Upper lobe of left lung (tissue), 6 donors: Measurements from ENCODE around the gene SORCS3. TPM values are rescaled to one million over a fixed set of nuclear protein-coding genes. Genes with fewer than 3 reads are reported as not detected.

Source experiments
- ATAC-seq, 2 donors: fragments of 200-7000 bp; cut with Tn5 transposase; one replicate each; pipeline ENCODE4 v1.9.1; 2022; ENCODE audit warnings: mild to moderate bottlenecking in 2 of 2, moderate library complexity in 2 of 2; ENCODE audit not compliant: low FRiP score in 2 of 2
- DNase-seq, 2 donors: peaks; one replicate each; pipeline ENCODE4 v3.0.0-alpha.2; 2019 to 2020
- H3K27ac ChIP-seq, 4 donors: fragments of 200-600 bp; sonication (generic); one replicate each; pipeline ENCODE4 v1.5.1; 2016 to 2019
- H3K27me3 ChIP-seq, 4 donors: fragments of 200-600 bp; sonication (generic); one replicate each; pipeline ENCODE4 v1.5.1; 2017 to 2019
- H3K36me3 ChIP-seq, 4 donors: fragments of 200-600 bp; sonication (generic); one replicate each; pipeline ENCODE4 v1.5.1; 2016 to 2019
- H3K4me1 ChIP-seq, 4 donors: fragments of 200-600 bp; sonication (generic); one replicate each; pipeline ENCODE4 v1.5.1; 2018 to 2019
- H3K4me3 ChIP-seq, 4 donors: fragments of 200-600 bp; sonication (generic); one replicate each; pipeline ENCODE4 v1.5.1; 2017 to 2019; ENCODE audit warnings: mild to moderate bottlenecking in 2 of 4, moderate library complexity in 1 of 4
- H3K9me3 ChIP-seq, 4 donors: fragments of 200-600 bp; sonication (generic); one replicate each; pipeline ENCODE4 v1.5.1; 2018 to 2019
- EP300 ChIP-seq, 4 donors: sonication (generic); formaldehyde crosslinking; IDR thresholded peaks; one replicate each; pipeline ENCODE4 v1.5.1; 2017; ENCODE audit warnings: antibody characterized with exemption in 4 of 4, control low read depth in 2 of 4
- POLR2A ChIP-seq, 4 donors: fragments of 450-650 bp; IDR thresholded peaks; one replicate each; pipeline ENCODE4 v1.5.1; 2016 to 2017; ENCODE audit warnings: antibody characterized with exemption in 4 of 4, mild to moderate bottlenecking in 2 of 4
- POLR2AphosphoS5 ChIP-seq, 2 donors: sonication (generic); formaldehyde crosslinking; IDR thresholded peaks; one replicate each; pipeline ENCODE4 v1.5.1; 2017; ENCODE audit warnings: antibody characterized with exemption in 2 of 2
- WGBS, 2 donors: methylation state at CpG; one replicate each; pipeline ENCODE4 v1.1.5; 2017 to 2018; 5-methylcytosine and 5-hydroxymethylcytosine counted together
- total RNA-seq, 6 donors: library from RNA; depleted of rRNA in 4 of 6; stranded (reverse); fragments of >200 nt in 4 of 6; gene quantifications; one replicate each; pipeline versions ENCODE4 v1.1.0 to v1.2.1, GENCODE V29; 2016 to 2021
- TF ChIP-seq, protein P1 (sequence below), 6 experiments: fragments of 450-650 bp in 4 of 6; fragments of 200-600 bp in 2 of 6; sonication (generic) in 2 of 6; IDR thresholded peaks; one replicate each; pipeline ENCODE4 v1.5.1; 2016 to 2019; ENCODE audit warnings: antibody characterized with exemption in 6 of 6
- donor health status: DM: no; HTN: no; CAD: no; lungs with moderate emphysema.
- donor health status: DM: no; HTN: yes; CAD: no; lungs with severe emphysema.

The SORCS3 gene
- total RNA-seq, 6 donors from 2014 or later: not detected

DNA sequence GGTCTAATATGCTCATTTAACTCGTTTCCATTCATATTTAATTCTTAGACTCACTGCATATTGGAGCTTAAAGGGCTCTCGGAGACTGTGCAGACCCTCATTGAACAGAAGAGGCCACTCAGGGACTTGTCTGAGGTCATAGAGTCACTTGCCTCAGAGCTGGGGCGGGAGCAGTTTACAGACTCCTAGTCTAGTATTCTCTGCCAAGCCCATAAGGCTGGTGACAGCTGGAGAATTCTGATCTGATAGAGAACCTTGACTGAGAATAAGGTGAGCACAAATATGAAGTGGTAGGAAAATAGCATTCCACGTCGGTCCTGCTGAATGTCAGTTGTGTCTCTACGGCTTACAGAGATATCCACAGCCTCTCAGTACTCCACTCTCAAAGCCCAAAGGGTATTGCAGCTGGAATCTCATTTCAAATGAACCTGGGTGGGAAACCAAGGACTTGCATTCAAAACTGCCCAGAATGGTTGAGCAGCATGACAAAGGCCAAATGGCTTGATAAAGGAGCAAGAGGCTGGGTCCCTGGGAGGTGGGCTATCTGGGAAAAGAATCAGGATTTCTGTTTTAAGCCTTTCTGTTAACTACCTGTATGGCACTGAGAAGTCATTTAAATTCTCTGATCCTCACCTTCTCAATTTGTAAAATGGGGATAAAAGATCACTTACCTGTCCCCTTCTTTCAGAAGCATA is 283.2 kb downstream of the SORCS3 start:
- no peak for DNase-seq
- TF ChIP-seq, protein P1, sequence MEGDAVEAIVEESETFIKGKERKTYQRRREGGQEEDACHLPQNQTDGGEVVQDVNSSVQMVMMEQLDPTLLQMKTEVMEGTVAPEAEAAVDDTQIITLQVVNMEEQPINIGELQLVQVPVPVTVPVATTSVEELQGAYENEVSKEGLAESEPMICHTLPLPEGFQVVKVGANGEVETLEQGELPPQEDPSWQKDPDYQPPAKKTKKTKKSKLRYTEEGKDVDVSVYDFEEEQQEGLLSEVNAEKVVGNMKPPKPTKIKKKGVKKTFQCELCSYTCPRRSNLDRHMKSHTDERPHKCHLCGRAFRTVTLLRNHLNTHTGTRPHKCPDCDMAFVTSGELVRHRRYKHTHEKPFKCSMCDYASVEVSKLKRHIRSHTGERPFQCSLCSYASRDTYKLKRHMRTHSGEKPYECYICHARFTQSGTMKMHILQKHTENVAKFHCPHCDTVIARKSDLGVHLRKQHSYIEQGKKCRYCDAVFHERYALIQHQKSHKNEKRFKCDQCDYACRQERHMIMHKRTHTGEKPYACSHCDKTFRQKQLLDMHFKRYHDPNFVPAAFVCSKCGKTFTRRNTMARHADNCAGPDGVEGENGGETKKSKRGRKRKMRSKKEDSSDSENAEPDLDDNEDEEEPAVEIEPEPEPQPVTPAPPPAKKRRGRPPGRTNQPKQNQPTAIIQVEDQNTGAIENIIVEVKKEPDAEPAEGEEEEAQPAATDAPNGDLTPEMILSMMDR (IDR thresholded peaks at IDR 0.05): no peak
- TF ChIP-seq POLR2AphosphoS5 (IDR thresholded peaks at IDR 0.05) (no peak), POLR2A (IDR thresholded peaks at IDR 0.05) (no peak), EP300 (IDR thresholded peaks at IDR 0.05) (no peak)
- H3K4me3 ChIP-seq: no peak overlapping the region
- no peaks in the 10 kb centered on the region for H3K9me3 ChIP-seq
- no peak overlapping the region for H3K27ac ChIP-seq
- no peaks in the 10 kb centered on the region for H3K4me1 ChIP-seq
- no peaks in the 10 kb centered on the region for H3K27me3 ChIP-seq
- no peaks in the 10 kb centered on the region for H3K36me3 ChIP-seq
- ATAC-seq: no peak
- 54 to 72% methylated on average over 6 of the region's 6 CpGs for WGBS, 2 donors

GRCh38 chr10:104925232-104925851 is 284.3 kb downstream of the SORCS3 start:
- Histone ChIP-seq H3K27me3 (no peaks in the 10 kb centered on the region), H3K27ac (no peak overlapping the region), H3K36me3 (no peaks in the 10 kb centered on the region), H3K4me3 (no peak overlapping the region), H3K9me3 (no peaks in the 10 kb centered on the region), H3K4me1 (no peaks in the 10 kb centered on the region)
- DNase-seq: peak in 1 of 2 donors; percentile 31
- no peak for ATAC-seq
- TF ChIP-seq POLR2A (IDR thresholded peaks at IDR 0.05): no peak
- TF ChIP-seq POLR2AphosphoS5 (IDR thresholded peaks at IDR 0.05): no peak
- TF ChIP-seq EP300 (IDR thresholded peaks at IDR 0.05): no peak
- TF ChIP-seq, protein P1 (IDR thresholded peaks at IDR 0.05): peak in 5 of 6 experiments; percentile 27 to 48 (median 36)
- 32% methylated on average over 3 of the region's 3 CpGs for WGBS, 2 donors

DNA sequence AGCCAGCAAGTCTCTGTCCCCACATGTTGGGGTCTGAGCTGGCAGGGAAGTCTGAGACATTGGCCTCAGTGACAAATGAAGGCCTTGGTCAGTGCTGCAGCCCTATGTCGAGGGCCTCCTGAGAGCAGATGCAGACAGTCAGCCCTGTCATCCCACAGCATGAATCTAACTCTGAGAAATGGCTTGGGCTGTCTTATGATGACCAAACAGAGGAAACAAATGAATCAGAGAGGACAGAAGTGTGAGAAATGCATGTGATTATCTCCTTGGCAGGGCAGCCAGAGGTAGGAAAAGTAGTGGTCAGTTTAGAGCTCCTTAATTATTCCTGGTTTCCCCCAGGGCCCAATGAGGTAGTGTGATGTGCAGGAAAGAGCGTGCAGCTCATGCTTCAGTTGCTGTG is 287.6 kb downstream of the SORCS3 start:
- no peaks in the 10 kb centered on the region for H3K4me1 ChIP-seq
- no peaks in the 10 kb centered on the region for H3K9me3 ChIP-seq
- no peaks in the 10 kb centered on the region for H3K27me3 ChIP-seq
- H3K36me3 ChIP-seq: no peaks in the 10 kb centered on the region
- WGBS, 2 donors: 75 to 88% methylated on average over 2 of the region's 2 CpGs
- no peak overlapping the region for H3K4me3 ChIP-seq
- H3K27ac ChIP-seq: no peak overlapping the region
- TF ChIP-seq EP300 (IDR thresholded peaks at IDR 0.05) (no peak), POLR2A (IDR thresholded peaks at IDR 0.05) (no peak), POLR2AphosphoS5 (IDR thresholded peaks at IDR 0.05) (no peak)
- TF ChIP-seq, protein P1 (IDR thresholded peaks at IDR 0.05): no peak
- ATAC-seq: no peak
- no peak for DNase-seq

DNA sequence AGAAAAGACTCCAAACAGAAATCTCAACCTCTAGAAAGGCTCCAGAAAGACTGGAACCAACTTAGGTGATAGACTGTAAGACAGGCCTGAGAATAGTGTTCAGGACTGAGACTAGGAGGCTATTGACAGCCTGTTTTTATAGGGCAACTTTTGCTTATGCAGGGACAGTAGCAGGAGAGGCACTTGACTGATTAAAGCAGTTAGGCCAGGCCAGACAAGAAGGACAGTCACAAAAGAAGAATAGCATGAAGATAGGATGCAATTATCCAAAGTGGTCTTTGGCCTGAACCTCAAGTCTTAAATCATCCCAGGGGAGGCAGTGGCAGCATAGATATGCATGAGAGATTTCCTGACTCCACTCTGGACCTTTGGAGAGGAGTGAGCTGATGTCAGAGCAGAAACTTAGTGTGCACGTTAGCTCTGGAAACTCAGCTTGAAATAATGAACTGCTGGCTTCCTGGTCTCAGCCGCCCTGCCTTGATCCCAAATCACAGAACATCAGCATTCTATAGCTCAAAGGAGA is 290.6 kb downstream of the SORCS3 start:
- no peak for DNase-seq
- 69 to 72% methylated on average over 2 of the region's 2 CpGs for WGBS, 2 donors

More for the DNA sequence above, 290.6 kb downstream of the SORCS3 start:
- TF ChIP-seq POLR2AphosphoS5 (IDR thresholded peaks at IDR 0.05) (no peak), POLR2A (IDR thresholded peaks at IDR 0.05) (no peak), EP300 (IDR thresholded peaks at IDR 0.05) (no peak)
- TF ChIP-seq, protein P1 (IDR thresholded peaks at IDR 0.05): no peak
- ATAC-seq: no peak
- H3K4me1 ChIP-seq: no peaks in the 10 kb centered on the region
- H3K27ac ChIP-seq: no peak overlapping the region
- H3K4me3 ChIP-seq: no peak overlapping the region
- no peaks in the 10 kb centered on the region for H3K36me3 ChIP-seq
- no peaks in the 10 kb centered on the region for H3K9me3 ChIP-seq
- no peaks in the 10 kb centered on the region for H3K27me3 ChIP-seq
